ENCODE results near the gene SNAPC4. TPM values are rescaled to one million over a fixed set of nuclear protein-coding genes. Genes with fewer than 3 reads are reported as not detected.

Gene SNAPC4
- total and polyA plus RNA-seq, 2 donors (not counting 1 experiment from before 2014, with no cell fraction given): 1.8 to 3.8 TPM

DNA sequence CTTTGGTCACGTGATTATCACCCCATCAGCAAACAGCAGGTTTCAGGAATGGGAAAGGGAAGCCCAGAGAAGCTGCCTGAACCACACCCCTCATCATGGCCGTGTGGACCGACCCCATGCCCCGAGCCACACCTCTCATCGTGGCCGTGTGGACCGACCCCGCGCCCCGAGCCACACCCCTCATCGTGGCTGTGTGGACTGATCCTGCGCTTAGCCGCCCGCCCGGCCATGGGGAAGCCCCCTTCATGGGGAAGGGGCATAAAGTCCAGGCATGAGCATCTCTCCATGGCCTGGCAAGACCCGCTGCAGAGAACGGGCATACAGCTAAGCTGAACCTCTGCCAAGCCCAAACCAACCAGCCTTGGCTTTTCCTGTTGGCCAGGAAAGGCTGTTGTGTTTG lies 6.4 kb downstream of the SNAPC4 start:
- no peaks in the 10 kb centered on the region for H3K27me3 ChIP-seq (ENCODE audit: control insufficient read depth, insufficient read depth, low read length)
- H3K4me2 ChIP-seq (ENCODE audit: extremely low read depth, insufficient read depth, low read length): no peak overlapping the region
- DNase-seq (ENCODE audit: low read depth in 2 of 2): no peak
- H3K36me3 ChIP-seq (ENCODE audit: control insufficient read depth, insufficient read depth, low read length): peaks cover 34% of the 10 kb centered on the region
- H4K20me1 ChIP-seq (ENCODE audit: control insufficient read depth, extremely low read depth, insufficient read depth, low read length): no peaks in the 10 kb centered on the region
- H3K4me1 ChIP-seq (ENCODE audit: control insufficient read depth, extremely low read depth, insufficient read depth, low read length): peaks cover under 1% of the 10 kb centered on the region
- H3K9me3 ChIP-seq (ENCODE audit: control insufficient read depth, insufficient read depth, low read depth, low read length): no peaks in the 10 kb centered on the region
- H3K79me2 ChIP-seq (ENCODE audit: control insufficient read depth, insufficient read depth, low read length): peaks cover 6% of the 10 kb centered on the region
- H3K27ac ChIP-seq (ENCODE audit: insufficient read depth, low read length): no peak overlapping the region
- no peak overlapping the region for H3K9ac ChIP-seq (ENCODE audit: insufficient read depth, low read length)
- H3K4me3 ChIP-seq (replicated peaks in 1 of 4; ENCODE audit: control extremely low read depth in 1 of 4, insufficient read depth in 1 of 4, low read depth in 3 of 4, low read length in 4 of 4): no peak overlapping the region
- no peak for TF ChIP-seq EZH2 (IDR thresholded peaks at IDR 0.05; ENCODE audit: low read length, missing control alignments)
- no peak for TF ChIP-seq CTCF (conservative IDR thresholded peaks at IDR 0.05 in 1 of 2, IDR thresholded peaks at IDR 0.05 in 1 of 2; ENCODE audit: low read depth in 1 of 2, low read length in 2 of 2)
- no peak overlapping the region for H2AFZ ChIP-seq (ENCODE audit: low read length)

- no peaks in the 10 kb centered on the region for H4K20me1 ChIP-seq (ENCODE audit: control insufficient read depth, extremely low read depth, insufficient read depth, low read length)
- peaks cover 37% of the 10 kb centered on the region for H3K36me3 ChIP-seq (ENCODE audit: control insufficient read depth, insufficient read depth, low read length)
- no peak for DNase-seq (ENCODE audit: low read depth in 2 of 2)
Measured at GRCh38 chr9:136392538-136393449, 7.2 kb downstream of the SNAPC4 start.

More at GRCh38 chr9:136392538-136393449, 7.2 kb downstream of the SNAPC4 start:
- TF ChIP-seq EZH2 (IDR thresholded peaks at IDR 0.05; ENCODE audit: low read length, missing control alignments) (no peak), CTCF (conservative IDR thresholded peaks at IDR 0.05 in 1 of 2, IDR thresholded peaks at IDR 0.05 in 1 of 2; ENCODE audit: low read depth in 1 of 2, low read length in 2 of 2) (no peak)
- no peak overlapping the region for H2AFZ ChIP-seq (ENCODE audit: low read length)
- no peaks in the 10 kb centered on the region for H3K4me1 ChIP-seq (ENCODE audit: control insufficient read depth, extremely low read depth, insufficient read depth, low read length)
- no peaks in the 10 kb centered on the region for H3K27me3 ChIP-seq (ENCODE audit: control insufficient read depth, insufficient read depth, low read length)
- H3K9ac ChIP-seq (ENCODE audit: insufficient read depth, low read length): no peak overlapping the region
- H3K79me2 ChIP-seq (ENCODE audit: control insufficient read depth, insufficient read depth, low read length): no peaks in the 10 kb centered on the region
- H3K4me2 ChIP-seq (ENCODE audit: extremely low read depth, insufficient read depth, low read length): no peak overlapping the region
- no peak overlapping the region for H3K4me3 ChIP-seq (replicated peaks in 1 of 4; ENCODE audit: control extremely low read depth in 1 of 4, insufficient read depth in 1 of 4, low read depth in 3 of 4, low read length in 4 of 4)
- no peaks in the 10 kb centered on the region for H3K9me3 ChIP-seq (ENCODE audit: control insufficient read depth, insufficient read depth, low read depth, low read length)
- no peak overlapping the region for H3K27ac ChIP-seq (ENCODE audit: insufficient read depth, low read length)
